HG02610 (cell line): Measurements from ENCODE around the gene SUSD3.

Source experiments
- ATAC-seq: cut with Tn5 transposase; IDR thresholded peaks from one replicate; pipeline ENCODE4 v1.9.1; 2021; ENCODE audit warnings: mild to moderate bottlenecking, moderate library complexity; ENCODE audit not compliant: unreplicated experiment

Gene SUSD3

GRCh38 chr9:93072383-93072795, 13.9 kb downstream of the SUSD3 start:
- no peak for ATAC-seq

- no peak for ATAC-seq
These were observed 17.7 kb downstream of the SUSD3 start for GRCh38 chr9:93076101-93076791.

GRCh38 chr9:93076792-93077128, 18.3 kb downstream of the SUSD3 start:
- no peak for ATAC-seq

- no peak for ATAC-seq
These were observed 18.9 kb downstream of the SUSD3 start for GRCh38 chr9:93077367-93077766.

- ATAC-seq: no peak
These were observed 19.3 kb downstream of the SUSD3 start for GRCh38 chr9:93077811-93078210.

- no peak for ATAC-seq
These were observed 20.9 kb downstream of the SUSD3 start for GRCh38 chr9:93079371-93079770.

- no peak for ATAC-seq
These were observed 21.9 kb downstream of the SUSD3 start for GRCh38 chr9:93080406-93080805.

GRCh38 chr9:93081081-93081529, 22.6 kb downstream of the SUSD3 start:
- no peak for ATAC-seq

GRCh38 chr9:93081931-93082330, 23.4 kb downstream of the SUSD3 start:
- ATAC-seq: no peak

GRCh38 chr9:93082841-93083411, 24.4 kb downstream of the SUSD3 start:
- no peak for ATAC-seq

GRCh38 chr9:93083592-93084470, 25.3 kb downstream of the SUSD3 start:
- ATAC-seq: no peak

GRCh38 chr9:93084471-93084881, 26.0 kb downstream of the SUSD3 start:
- ATAC-seq: no peak

- ATAC-seq: no peak
These were observed 27.2 kb downstream of the SUSD3 start for GRCh38 chr9:93085676-93086075.

GRCh38 chr9:93086447-93087224, 28.1 kb downstream of the SUSD3 start:
- no peak for ATAC-seq

GRCh38 chr9:93087971-93088655, 29.6 kb downstream of the SUSD3 start:
- no peak for ATAC-seq

GRCh38 chr9:93088656-93089015, 30.1 kb downstream of the SUSD3 start:
- no peak for ATAC-seq

- no peak for ATAC-seq
These were observed 30.5 kb downstream of the SUSD3 start for GRCh38 chr9:93089024-93089423.

- no peak for ATAC-seq
These were observed 31.0 kb downstream of the SUSD3 start for GRCh38 chr9:93089481-93089991.

GRCh38 chr9:93090091-93090655, 31.7 kb downstream of the SUSD3 start:
- no peak for ATAC-seq

GRCh38 chr9:93091056-93091452, 32.6 kb downstream of the SUSD3 start:
- ATAC-seq: no peak
